Activated CD4-positive, alpha-beta T cell treated with anti-CD3 and anti-CD28 coated beads, Interleukin-10, Interleukin-2, amounts not matched to agents 100 ng/mL and 50 ng/mL, durations not matched to agents 16 hours and 8 hours (primary cell): ENCODE measurements around the gene STAG2.
A peak's percentile ranks its signal among the peaks of the same experiment; 100 is the strongest.

Experiments
- DNase-seq: peaks from one replicate; pipeline ENCODE4 v3.0.0-alpha.2; 2020

The STAG2 gene

GRCh38 chrX:123976706-123977316 is 15.3 kb downstream of the STAG2 start:
- peak; percentile 6 for DNase-seq

GRCh38 chrX:123983240-123983639 is 21.7 kb downstream of the STAG2 start:
- no peak for DNase-seq

GRCh38 chrX:123986377-123986776 is 24.9 kb downstream of the STAG2 start:
- no peak for DNase-seq

GRCh38 chrX:123988423-123989111 is 27.1 kb downstream of the STAG2 start:
- DNase-seq = no peak

GRCh38 chrX:123989235-123989634 is 27.7 kb downstream of the STAG2 start:
- DNase-seq = no peak

DNA sequence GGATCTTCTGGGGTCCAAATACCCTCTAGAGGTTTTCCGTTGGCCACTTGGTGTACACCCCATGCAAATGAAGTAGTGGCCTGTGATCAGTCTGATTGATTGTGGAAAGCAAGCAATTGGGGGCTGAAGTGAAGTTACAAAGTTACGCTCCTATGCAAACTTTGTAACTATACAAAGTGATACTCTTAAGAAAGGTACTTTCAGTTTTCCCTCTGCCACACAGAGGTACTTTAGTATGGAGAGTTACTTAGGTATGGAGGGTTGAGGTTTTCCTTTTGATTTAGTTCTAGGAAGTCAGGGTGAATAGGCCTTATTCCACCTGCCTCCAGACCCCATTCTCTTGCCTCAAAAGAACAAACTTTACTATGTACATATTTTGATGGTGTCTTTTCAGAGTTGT is 28.7 kb downstream of the STAG2 start:
- DNase-seq = no peak

- no peak for DNase-seq
Measured at GRCh38 chrX:123990602-123991001, 29.1 kb downstream of the STAG2 start.

DNA sequence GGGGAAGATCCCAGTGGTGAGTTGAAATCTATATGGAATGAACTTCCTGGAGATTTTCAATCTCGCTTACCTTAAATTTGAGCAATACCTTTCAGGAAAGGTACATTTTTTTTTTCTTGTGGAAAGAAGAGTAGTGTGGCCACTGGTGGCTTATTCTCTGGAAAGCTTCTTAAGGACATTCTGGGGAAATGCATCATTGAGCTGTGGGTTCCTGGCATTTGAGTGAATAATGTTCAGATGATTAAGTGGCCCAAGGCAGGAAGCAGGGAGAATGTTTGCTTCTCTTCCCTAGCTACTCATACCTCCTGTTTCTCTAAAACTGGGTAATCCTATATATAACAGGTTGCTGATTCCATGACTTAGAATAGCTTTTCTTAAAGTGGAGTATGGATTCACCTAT is 31.8 kb downstream of the STAG2 start:
- DNase-seq = no peak

- no peak for DNase-seq
Measured at GRCh38 chrX:123993904-123994635, 32.6 kb downstream of the STAG2 start.

GRCh38 chrX:123994730-123995129 is 33.2 kb downstream of the STAG2 start:
- no peak for DNase-seq

GRCh38 chrX:124001581-124001980 is 40.1 kb downstream of the STAG2 start:
- DNase-seq = no peak

GRCh38 chrX:124005228-124005627 is 43.7 kb downstream of the STAG2 start:
- DNase-seq = no peak

DNA sequence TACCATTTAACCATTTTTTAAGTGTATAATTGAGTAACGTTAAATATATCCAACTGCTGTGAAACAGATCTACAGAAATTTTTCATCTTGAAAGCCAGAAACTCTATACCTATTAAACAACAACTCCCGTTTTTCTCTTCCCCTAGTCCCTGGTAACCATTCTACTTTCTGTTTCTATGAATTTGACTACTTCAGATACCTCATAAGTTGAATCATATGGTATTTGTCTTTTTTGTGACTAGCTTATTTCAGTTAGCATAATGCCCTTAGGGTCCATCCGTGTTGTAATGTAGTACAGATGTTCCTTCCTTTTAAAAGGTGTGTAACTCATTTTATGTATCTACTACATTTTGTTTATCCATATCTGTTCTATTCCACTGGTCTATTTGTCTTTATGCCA is 48.7 kb downstream of the STAG2 start:
- peak; percentile 24 for DNase-seq

- DNase-seq = no peak
Measured at GRCh38 chrX:124010566-124010965, 49.1 kb downstream of the STAG2 start.

GRCh38 chrX:124015721-124016120 is 54.2 kb downstream of the STAG2 start:
- DNase-seq = no peak

DNA sequence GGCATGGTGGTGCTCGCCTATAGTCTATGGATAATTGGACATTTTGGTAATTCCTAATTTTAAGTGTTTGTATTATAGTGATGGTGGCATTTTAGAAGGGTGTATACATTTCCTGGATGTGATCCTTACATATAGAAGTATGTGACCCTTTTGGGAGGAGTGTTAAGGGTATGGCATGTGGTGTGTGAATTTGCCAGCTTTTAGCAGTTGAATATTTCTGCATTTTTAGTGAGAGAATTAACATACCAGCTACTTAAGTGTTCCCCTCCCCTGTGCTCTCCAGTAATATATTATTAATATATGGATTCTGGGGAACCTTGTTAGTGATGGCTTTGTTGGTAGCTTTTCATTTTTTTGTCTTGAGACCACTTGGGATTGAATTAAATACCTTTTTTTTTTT is 55.3 kb downstream of the STAG2 start:
- no peak for DNase-seq

DNA sequence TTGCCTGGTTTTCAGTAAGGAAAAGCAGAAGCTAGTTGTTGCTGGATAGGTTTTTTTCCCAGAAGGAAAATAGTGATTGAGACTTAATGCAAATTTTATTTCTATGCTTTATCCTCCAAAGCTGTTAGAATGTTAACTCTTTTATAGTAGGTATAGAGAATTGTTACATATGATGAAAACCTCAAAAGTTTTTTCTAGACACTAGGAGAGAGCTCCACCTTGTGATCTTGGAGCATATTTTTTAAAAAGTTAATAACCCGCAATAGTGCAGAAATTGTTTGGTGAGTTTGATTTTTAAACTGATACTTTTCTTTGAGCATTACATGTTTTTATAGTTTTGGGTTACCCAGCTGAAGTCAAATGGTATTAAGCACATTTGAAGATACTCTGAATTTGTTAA is 56.5 kb downstream of the STAG2 start:
- DNase-seq = no peak

DNA sequence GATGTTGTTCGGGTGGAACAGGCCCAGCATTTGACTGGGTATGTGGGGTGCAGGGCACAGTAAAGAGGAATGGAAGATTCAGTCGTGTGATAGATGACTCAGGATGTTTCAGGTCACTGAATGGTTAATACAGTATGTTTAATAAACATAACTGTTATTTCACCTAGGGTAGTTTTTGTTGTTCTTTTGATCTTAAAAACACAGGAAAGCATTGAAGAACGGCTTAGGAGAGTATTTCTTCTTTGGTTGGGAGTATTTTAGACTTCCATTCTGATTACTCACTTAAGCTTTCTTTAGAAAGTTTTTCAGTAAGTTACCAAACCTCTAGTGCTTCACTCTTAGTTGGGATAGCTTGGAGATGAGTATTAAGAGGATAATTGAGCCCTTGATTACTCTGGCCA is 62.3 kb downstream of the STAG2 start:
- no peak for DNase-seq

DNA sequence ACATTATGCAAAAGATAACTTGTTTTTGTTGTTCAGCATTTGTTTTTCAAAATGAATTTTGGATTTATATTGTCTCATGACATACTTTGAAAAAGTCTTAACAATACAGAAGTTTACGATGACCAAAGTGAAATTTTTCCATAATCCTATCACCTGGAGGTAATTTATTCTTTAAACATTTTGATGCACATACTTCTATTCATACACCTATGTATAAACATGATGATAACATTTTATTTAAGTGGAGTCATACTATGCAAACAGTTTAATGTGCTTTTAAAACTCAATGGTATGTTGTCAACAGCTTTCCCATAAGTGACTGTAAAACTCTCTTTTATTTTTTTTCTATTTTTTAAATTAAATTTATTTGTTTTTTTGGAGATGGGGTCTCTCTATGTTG is 65.0 kb downstream of the STAG2 start:
- DNase-seq = no peak

GRCh38 chrX:124028182-124028581 is 66.7 kb downstream of the STAG2 start:
- DNase-seq = no peak

GRCh38 chrX:124030520-124030919 is 69.0 kb downstream of the STAG2 start:
- no peak for DNase-seq

DNA sequence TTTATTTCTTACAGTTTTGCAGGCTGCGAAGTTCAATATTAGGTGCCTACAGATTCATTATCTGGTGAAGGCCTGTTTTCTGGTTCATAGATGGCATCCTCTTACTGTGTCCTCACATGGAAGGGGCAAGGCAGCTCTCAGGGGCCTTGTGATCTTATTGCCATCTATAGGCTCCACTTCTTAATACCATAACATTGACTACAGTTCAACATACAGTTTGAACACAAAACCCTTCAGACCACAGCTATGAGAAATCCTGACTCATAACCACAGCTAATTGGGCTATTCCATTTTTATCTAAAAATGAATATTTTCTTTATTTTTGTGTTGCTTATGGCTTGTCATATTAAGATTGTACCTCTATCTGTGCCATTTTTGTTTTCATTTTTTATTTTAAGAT is 72.3 kb downstream of the STAG2 start:
- DNase-seq = peak; percentile 15

DNA sequence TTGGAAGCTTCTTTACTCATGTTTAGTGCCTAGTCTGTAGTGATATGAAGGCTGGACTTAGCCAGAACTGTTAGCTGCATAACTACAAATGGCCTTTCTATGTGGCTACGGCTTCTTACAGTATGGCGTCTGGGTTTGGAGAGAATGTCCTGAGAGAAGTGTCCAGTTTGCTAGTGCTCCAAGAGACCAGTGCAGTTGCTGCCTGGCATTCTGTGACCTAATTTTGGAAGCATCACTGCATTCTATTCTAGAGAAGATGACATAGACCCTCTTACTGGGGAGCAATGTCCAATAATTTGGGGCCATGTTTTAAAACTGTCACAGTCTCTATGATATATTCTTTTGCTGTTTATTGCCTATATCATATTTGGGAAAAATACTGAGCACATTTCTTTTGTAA is 74.2 kb downstream of the STAG2 start:
- no peak for DNase-seq

DNA sequence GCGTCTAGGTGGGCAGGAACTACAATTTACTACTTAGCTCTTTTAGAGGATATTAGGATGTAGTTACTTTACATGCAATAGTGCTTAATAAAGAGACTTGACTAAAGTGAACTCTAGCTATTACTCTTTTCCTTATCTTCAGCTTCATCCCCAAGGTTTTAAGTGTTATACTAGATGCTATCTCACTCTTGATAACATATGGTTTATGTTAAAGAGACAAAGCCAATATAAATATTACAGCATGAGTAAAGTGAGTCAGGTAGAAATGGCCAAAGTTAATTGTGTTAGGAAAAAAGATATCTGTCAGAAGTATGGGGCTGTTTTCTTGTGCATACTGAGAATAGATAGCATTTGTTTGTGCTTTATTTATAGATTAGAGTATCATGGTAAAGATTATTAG is 80.5 kb downstream of the STAG2 start:
- no peak for DNase-seq
